Liver (tissue), 9 donors: Measurements from ENCODE around the gene ZNF678. TPM values are rescaled to one million over a fixed set of nuclear protein-coding genes. Genes with fewer than 3 reads are reported as not detected.

Experiments
- DNase-seq: peaks from one replicate; pipeline ENCODE4 v3.0.0-alpha.2; 2017; ENCODE audit warnings: low spot score
- H3K27ac ChIP-seq, 2 donors: one replicate each; pipeline ENCODE4 v1.7.0; 2013; ENCODE audit warnings: inconsistent platforms in 2 of 2, low read length in 2 of 2, control low read depth in 1 of 2, low read depth in 1 of 2, mild to moderate bottlenecking in 1 of 2
- H3K27me3 ChIP-seq, 4 donors: one replicate each; pipeline versions ENCODE4 v1.6.1 to v1.7.0; 2013; ENCODE audit warnings: low read length in 3 of 4, inconsistent platforms in 1 of 4, mild to moderate bottlenecking in 1 of 4, moderate library complexity in 1 of 4; ENCODE audit not compliant: control insufficient read depth in 4 of 4, insufficient read depth in 4 of 4
- H3K36me3 ChIP-seq, 4 donors: one replicate each; pipeline versions ENCODE4 v1.6.1 to v1.7.0; 2013; ENCODE audit warnings: low read length in 3 of 4, mild to moderate bottlenecking in 3 of 4, low read depth in 1 of 4, moderate library complexity in 1 of 4; ENCODE audit not compliant: control insufficient read depth in 4 of 4, insufficient read depth in 3 of 4
- H3K4me1 ChIP-seq, 4 donors: one replicate each; pipeline versions ENCODE4 v1.6.1 to v1.7.0; 2013; ENCODE audit warnings: low read length in 3 of 4, mild to moderate bottlenecking in 3 of 4, moderate library complexity in 1 of 4; ENCODE audit not compliant: control insufficient read depth in 4 of 4, insufficient read depth in 4 of 4
- H3K4me3 ChIP-seq, 3 donors: one replicate each; pipeline versions ENCODE4 v1.6.1 to v1.7.0; 2013; ENCODE audit warnings: low read length in 3 of 3, control low read depth in 1 of 3, low read depth in 1 of 3, mild to moderate bottlenecking in 1 of 3
- H3K9ac ChIP-seq, 2 donors: one replicate each; pipeline ENCODE4 v1.7.0; 2013; ENCODE audit warnings: low read length in 2 of 2, mild to moderate bottlenecking in 2 of 2, moderate library complexity in 2 of 2, control low read depth in 1 of 2, low read depth in 1 of 2
- H3K9me3 ChIP-seq, 4 donors: one replicate each; pipeline versions ENCODE4 v1.6.1 to v1.7.0; 2013; ENCODE audit warnings: low read length in 3 of 4; ENCODE audit not compliant: control insufficient read depth in 4 of 4
- EGR1 ChIP-seq, 2 donors: IDR thresholded peaks; 2 replicates each; pipeline ENCODE4 v1.6.1; 2016 to 2018; ENCODE audit warnings: antibody characterized with exemption in 2 of 2, low read depth in 2 of 2
- FOXA1 ChIP-seq: IDR thresholded peaks from 2 replicates; pipeline ENCODE4 v1.6.1; 2016; ENCODE audit warnings: antibody characterized with exemption
- FOXA2 ChIP-seq: IDR thresholded peaks from 2 replicates; pipeline ENCODE4 v1.6.1; 2016; ENCODE audit warnings: antibody characterized with exemption
- GABPA ChIP-seq, 2 donors: IDR thresholded peaks in 1 of 2; conservative IDR thresholded peaks in 1 of 2; 2 replicates each; pipeline ENCODE4 v1.6.1; 2016; ENCODE audit warnings: antibody characterized with exemption in 2 of 2, mild to moderate bottlenecking in 1 of 2, moderate library complexity in 1 of 2
- HNF4A ChIP-seq, 2 donors: conservative IDR thresholded peaks; 2 replicates each; pipeline ENCODE4 v1.6.1; 2016; ENCODE audit warnings: antibody characterized with exemption in 2 of 2, mild to moderate bottlenecking in 2 of 2
- JUND ChIP-seq, 2 donors: IDR thresholded peaks; 2 replicates each; pipeline ENCODE4 v1.6.1; 2016; ENCODE audit warnings: antibody characterized with exemption in 2 of 2
- RAD21 ChIP-seq, 2 donors: IDR thresholded peaks; 2 replicates each; pipeline ENCODE4 v1.6.1; 2016; ENCODE audit warnings: antibody characterized with exemption in 2 of 2, mild to moderate bottlenecking in 2 of 2
- RXRA ChIP-seq, 2 donors: IDR thresholded peaks; 2 replicates each; pipeline ENCODE4 v1.6.1; 2017 to 2018; ENCODE audit warnings: antibody characterized with exemption in 2 of 2, mild to moderate bottlenecking in 1 of 2
- YY1 ChIP-seq: IDR thresholded peaks from 2 replicates; pipeline ENCODE4 v1.6.1; 2016; ENCODE audit warnings: antibody characterized with exemption, mild to moderate bottlenecking
- WGBS: extraction: QIAGEN DNeasy Blood & Tissue Kit; methylation state at CpG from one replicate; pipeline ENCODE4 v1.1.7; 2013; 5-methylcytosine and 5-hydroxymethylcytosine counted together
- polyA plus RNA-seq, 2 donors: library from polyadenylated mRNA; stranded (reverse) in 1 of 2; unstranded in 1 of 2; fragments of 200-250 nt in 1 of 2; fragments of >200 nt in 1 of 2; fragmentation: Nextera tagmentation in 1 of 2; extraction: Ambion mirVana in 1 of 2; gene quantifications; one replicate each; pipeline versions ENCODE4 v1.2.1 to v1.2.3, GENCODE V29; 2013 to 2015
- total RNA-seq, 2 donors: library from RNA; depleted of rRNA; stranded (reverse); fragments of >200 nt; gene quantifications; one replicate each; pipeline ENCODE4 v1.2.3, GENCODE V29; 2014
- TF ChIP-seq, protein P1 (sequence below): IDR thresholded peaks from 2 replicates; pipeline ENCODE4 v1.6.1; 2016; ENCODE audit warnings: antibody characterized with exemption
- TF ChIP-seq, protein P2 (sequence below): IDR thresholded peaks from 2 replicates; pipeline ENCODE4 v1.6.1; 2016; ENCODE audit warnings: antibody characterized with exemption
- TF ChIP-seq, protein P3 (sequence below): IDR thresholded peaks from 2 replicates; pipeline ENCODE4 v1.6.1; 2016; ENCODE audit warnings: antibody characterized with exemption
- donor health status: healthy.
- donor health status: healthy.
- donor health status: healthy.
- donor health status: healthy.
- donor health status: healthy.

The ZNF678 gene
- total and polyA plus RNA-seq, 4 donors, result 0.76 to 16.6 (median 4.2) TPM

DNA sequence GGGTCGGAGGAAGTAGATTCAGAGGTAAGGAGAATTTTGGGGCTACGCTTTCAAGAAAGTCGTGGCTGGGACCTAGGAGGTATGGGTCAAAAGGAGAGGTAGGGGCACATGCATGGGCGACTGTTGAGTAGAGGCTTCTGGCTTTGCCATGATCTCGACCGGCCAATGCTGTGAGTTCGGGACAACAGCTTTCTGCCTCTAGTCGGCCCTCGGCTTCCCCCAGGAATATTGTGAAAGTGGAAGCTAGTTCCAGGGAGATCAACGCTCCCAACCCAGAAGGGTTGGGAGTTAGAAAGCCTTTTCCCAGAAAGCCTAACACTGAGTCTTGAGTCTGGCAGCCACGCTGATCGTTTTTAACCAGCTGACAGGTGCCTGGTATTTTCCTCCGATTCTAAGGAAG lies 69.0 kb downstream of the ZNF678 start:
- no peak overlapping the region for H3K27ac ChIP-seq
- no peak overlapping the region for H3K9ac ChIP-seq
- H3K4me3 ChIP-seq, result peak overlapping the region in 2 of 3 donors; percentile 6 to 35
- peaks cover 0 to 4% (median 1%) of the 10 kb centered on the region in 4 donors for H3K36me3 ChIP-seq
- H3K9me3 ChIP-seq, result peaks cover 39 to 70% (median 50%) of the 10 kb centered on the region in 4 donors
- no peaks in the 10 kb centered on the region for H3K27me3 ChIP-seq
- TF ChIP-seq, protein P1, sequence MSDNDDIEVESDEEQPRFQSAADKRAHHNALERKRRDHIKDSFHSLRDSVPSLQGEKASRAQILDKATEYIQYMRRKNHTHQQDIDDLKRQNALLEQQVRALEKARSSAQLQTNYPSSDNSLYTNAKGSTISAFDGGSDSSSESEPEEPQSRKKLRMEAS, result no peak
- WGBS, result 98% methylated on average over 13 of the region's 13 CpGs
- no peak for DNase-seq
- H3K4me1 ChIP-seq, result no peaks in the 10 kb centered on the region

DNA sequence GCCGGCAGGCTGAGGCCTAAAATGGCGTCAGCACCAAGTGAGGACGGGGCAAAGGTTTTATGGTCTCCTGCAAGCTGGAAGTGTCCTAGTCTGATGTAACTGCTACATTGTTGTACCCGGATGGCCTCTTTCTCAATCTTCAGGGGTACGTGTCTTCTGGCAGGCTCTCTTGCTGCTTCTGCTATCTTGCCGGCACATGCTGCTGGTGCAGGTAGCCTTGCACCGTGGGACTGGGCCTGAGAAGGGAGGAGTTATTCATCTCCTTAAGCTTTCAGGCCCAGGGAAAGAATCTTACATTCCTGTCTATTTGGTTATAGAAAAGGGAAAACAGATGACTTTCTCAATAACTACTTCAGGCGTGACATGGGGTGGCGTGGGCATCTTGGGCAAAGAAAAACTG lies 72.2 kb downstream of the ZNF678 start:
- Histone ChIP-seq H3K4me3 (peak overlapping the region in 1 of 3 donors; percentile 1), H3K9me3 (peaks cover 50 to 74% (median 63%) of the 10 kb centered on the region in 4 donors), H3K27ac (no peak overlapping the region), H3K36me3 (peaks cover 0 to 4% (median 1%) of the 10 kb centered on the region in 4 donors), H3K9ac (no peak overlapping the region), H3K27me3 (no peaks in the 10 kb centered on the region), H3K4me1 (no peaks in the 10 kb centered on the region)
- WGBS, result 98% methylated on average over 9 of the region's 9 CpGs
- DNase-seq, result no peak
- no peak for TF ChIP-seq FOXA1

DNA sequence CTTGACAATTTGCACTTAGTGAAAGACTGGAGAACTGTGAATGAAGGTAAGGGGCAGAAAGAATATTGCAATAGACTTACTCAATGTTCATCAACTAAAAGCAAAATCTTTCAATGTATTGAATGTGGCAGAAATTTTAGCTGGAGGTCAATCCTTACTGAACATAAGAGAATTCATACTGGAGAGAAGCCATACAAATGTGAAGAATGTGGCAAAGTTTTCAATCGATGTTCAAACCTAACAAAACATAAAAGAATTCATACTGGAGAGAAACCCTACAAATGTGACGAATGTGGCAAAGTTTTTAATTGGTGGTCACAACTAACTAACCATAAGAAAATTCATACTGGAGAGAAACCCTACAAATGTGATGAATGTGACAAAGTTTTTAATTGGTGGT lies 91.1 kb downstream of the ZNF678 start:
- TF ChIP-seq FOXA2 (no peak), FOXA1 (no peak), RAD21 (IDR thresholded peaks at IDR 0.05) (no peak), JUND (IDR thresholded peaks at IDR 0.05) (no peak), HNF4A (conservative IDR thresholded peaks at IDR 0.05) (no peak), RXRA (IDR thresholded peaks at IDR 0.05) (no peak), GABPA (IDR thresholded peaks at IDR 0.05 in 1 of 2, conservative IDR thresholded peaks at IDR 0.05 in 1 of 2) (no peak), YY1 (no peak), EGR1 (IDR thresholded peaks at IDR 0.05; ENCODE audit: low read depth in 2 of 2) (no peak)
- TF ChIP-seq, protein P2, sequence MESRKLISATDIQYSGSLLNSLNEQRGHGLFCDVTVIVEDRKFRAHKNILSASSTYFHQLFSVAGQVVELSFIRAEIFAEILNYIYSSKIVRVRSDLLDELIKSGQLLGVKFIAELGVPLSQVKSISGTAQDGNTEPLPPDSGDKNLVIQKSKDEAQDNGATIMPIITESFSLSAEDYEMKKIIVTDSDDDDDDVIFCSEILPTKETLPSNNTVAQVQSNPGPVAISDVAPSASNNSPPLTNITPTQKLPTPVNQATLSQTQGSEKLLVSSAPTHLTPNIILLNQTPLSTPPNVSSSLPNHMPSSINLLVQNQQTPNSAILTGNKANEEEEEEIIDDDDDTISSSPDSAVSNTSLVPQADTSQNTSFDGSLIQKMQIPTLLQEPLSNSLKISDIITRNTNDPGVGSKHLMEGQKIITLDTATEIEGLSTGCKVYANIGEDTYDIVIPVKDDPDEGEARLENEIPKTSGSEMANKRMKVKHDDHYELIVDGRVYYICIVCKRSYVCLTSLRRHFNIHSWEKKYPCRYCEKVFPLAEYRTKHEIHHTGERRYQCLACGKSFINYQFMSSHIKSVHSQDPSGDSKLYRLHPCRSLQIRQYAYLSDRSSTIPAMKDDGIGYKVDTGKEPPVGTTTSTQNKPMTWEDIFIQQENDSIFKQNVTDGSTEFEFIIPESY, result no peak
- TF ChIP-seq, protein P1, result no peak
- TF ChIP-seq, protein P3, sequence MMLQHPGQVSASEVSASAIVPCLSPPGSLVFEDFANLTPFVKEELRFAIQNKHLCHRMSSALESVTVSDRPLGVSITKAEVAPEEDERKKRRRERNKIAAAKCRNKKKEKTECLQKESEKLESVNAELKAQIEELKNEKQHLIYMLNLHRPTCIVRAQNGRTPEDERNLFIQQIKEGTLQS, result no peak
- DNase-seq, result no peak
- H3K27ac ChIP-seq, result no peak overlapping the region
- no peak overlapping the region for H3K9ac ChIP-seq
- H3K4me1 ChIP-seq, result no peaks in the 10 kb centered on the region
- peaks cover 2 to 38% (median 14%) of the 10 kb centered on the region in 4 donors for H3K36me3 ChIP-seq
- H3K27me3 ChIP-seq, result no peaks in the 10 kb centered on the region
- WGBS, result 99% methylated on average over 2 of the region's 2 CpGs
- peaks cover 33 to 96% (median 59%) of the 10 kb centered on the region in 4 donors for H3K9me3 ChIP-seq
- peak overlapping the region in 2 of 3 donors; percentile 1 to 46 for H3K4me3 ChIP-seq
